ENCODE data around the gene BPIFB4.
"Not testable (repeated sequence)": the region's sequence is repeated elsewhere in the genome, so short reads cannot be mapped to it uniquely, and the experiment has no call there.

BPIFB4 gene

GRCh38 chr20:33086052-33086722, 6.7 kb downstream of the BPIFB4 start:
- DNase-seq (ENCODE audit: low read depth in 3 of 3): no peak

- no peak for DNase-seq (ENCODE audit: low read depth in 3 of 3)
Observed at GRCh38 chr20:33091147-33091546, 11.7 kb downstream of the BPIFB4 start.

GRCh38 chr20:33091693-33092092, 12.2 kb downstream of the BPIFB4 start:
- no peak for DNase-seq (ENCODE audit: low read depth in 3 of 3)

- DNase-seq (ENCODE audit: low read depth in 3 of 3): no peak
Observed at GRCh38 chr20:33092361-33092760, 12.9 kb downstream of the BPIFB4 start.

- DNase-seq (ENCODE audit: low read depth in 3 of 3): no peak
Observed at GRCh38 chr20:33093074-33093473, 13.6 kb downstream of the BPIFB4 start.

GRCh38 chr20:33093582-33093981, 14.1 kb downstream of the BPIFB4 start:
- DNase-seq (ENCODE audit: low read depth in 3 of 3): no peak

GRCh38 chr20:33095249-33095648, 15.8 kb downstream of the BPIFB4 start:
- DNase-seq (ENCODE audit: low read depth in 3 of 3): no peak

GRCh38 chr20:33095902-33096584, 16.6 kb downstream of the BPIFB4 start:
- DNase-seq (ENCODE audit: low read depth in 3 of 3): peak in 1 of 3 donors; percentile 6

GRCh38 chr20:33097001-33097400, 17.6 kb downstream of the BPIFB4 start:
- DNase-seq (ENCODE audit: low read depth in 3 of 3): no peak

GRCh38 chr20:33099843-33100538, 20.5 kb downstream of the BPIFB4 start:
- no peak for DNase-seq (ENCODE audit: low read depth in 3 of 3)

- no peak for DNase-seq (ENCODE audit: low read depth in 3 of 3)
Observed at GRCh38 chr20:33103556-33103955, 24.1 kb downstream of the BPIFB4 start.

GRCh38 chr20:33104336-33104735, 24.9 kb downstream of the BPIFB4 start:
- DNase-seq (ENCODE audit: low read depth in 3 of 3): no peak

- no peak for DNase-seq (ENCODE audit: low read depth in 3 of 3)
Observed at GRCh38 chr20:33105316-33105924, 26.0 kb downstream of the BPIFB4 start.

- DNase-seq (ENCODE audit: low read depth in 3 of 3): not testable (repeated sequence)
Observed at GRCh38 chr20:33106058-33106620, 26.7 kb downstream of the BPIFB4 start.

GRCh38 chr20:33108661-33109060, 29.2 kb downstream of the BPIFB4 start:
- no peak for DNase-seq (ENCODE audit: low read depth in 3 of 3)

GRCh38 chr20:33110147-33110825, 30.8 kb downstream of the BPIFB4 start:
- DNase-seq (ENCODE audit: low read depth in 3 of 3): no peak

- no peak for DNase-seq (ENCODE audit: low read depth in 3 of 3)
Observed at GRCh38 chr20:33111306-33111705, 31.9 kb downstream of the BPIFB4 start.

GRCh38 chr20:33112547-33113386, 33.3 kb downstream of the BPIFB4 start:
- DNase-seq (ENCODE audit: low read depth in 3 of 3): no peak

- DNase-seq (ENCODE audit: low read depth in 3 of 3): no peak
Observed at GRCh38 chr20:33113387-33113908, 34.0 kb downstream of the BPIFB4 start.

- DNase-seq (ENCODE audit: low read depth in 3 of 3): not testable (repeated sequence)
Observed at GRCh38 chr20:33115501-33115900, 36.1 kb downstream of the BPIFB4 start.

All from stimulated activated CD4-positive, alpha-beta T cell treated with anti-CD3 and anti-CD28 coated beads, TNF-alpha, amount 100 ng/mL, for 48 hours (primary cell).